GM21576 (cell line): Measurements from ENCODE around the gene GPR171.
"Not testable (repeated sequence)": the region's sequence is repeated elsewhere in the genome, so short reads cannot be mapped to it uniquely, and the experiment has no call there.

Experiments used
- ATAC-seq: cut with Tn5 transposase; IDR thresholded peaks from one replicate; pipeline ENCODE4 v1.9.1; 2021; ENCODE audit warnings: mild to moderate bottlenecking, moderate library complexity; ENCODE audit not compliant: unreplicated experiment

GPR171 gene, protein sequence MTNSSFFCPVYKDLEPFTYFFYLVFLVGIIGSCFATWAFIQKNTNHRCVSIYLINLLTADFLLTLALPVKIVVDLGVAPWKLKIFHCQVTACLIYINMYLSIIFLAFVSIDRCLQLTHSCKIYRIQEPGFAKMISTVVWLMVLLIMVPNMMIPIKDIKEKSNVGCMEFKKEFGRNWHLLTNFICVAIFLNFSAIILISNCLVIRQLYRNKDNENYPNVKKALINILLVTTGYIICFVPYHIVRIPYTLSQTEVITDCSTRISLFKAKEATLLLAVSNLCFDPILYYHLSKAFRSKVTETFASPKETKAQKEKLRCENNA

DNA sequence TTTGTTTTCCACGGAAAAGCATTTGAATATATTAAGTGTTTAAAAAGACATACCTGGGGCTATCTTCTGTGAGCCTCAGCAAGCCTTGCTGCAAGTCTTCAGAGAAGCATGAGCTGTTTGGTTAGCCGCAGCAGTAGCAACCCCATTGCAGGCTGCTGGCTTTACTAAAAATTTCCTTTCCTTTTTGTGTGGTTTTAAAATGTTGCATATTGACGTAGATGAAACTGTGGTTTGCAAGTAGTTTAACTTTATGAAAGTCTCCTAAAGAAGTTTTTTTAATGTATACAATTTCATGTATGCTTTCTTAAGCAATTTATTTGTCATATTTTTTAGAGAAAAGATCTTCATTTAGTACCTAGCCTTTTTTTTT is at the start of gene GPR171:
TSS of gene GPR171 (minus strand) at position 166 of the 370 bp plus-strand sequence. CDS start 3,830 bp downstream, outside the sequence.
- ATAC-seq, result peak; percentile 93

DNA sequence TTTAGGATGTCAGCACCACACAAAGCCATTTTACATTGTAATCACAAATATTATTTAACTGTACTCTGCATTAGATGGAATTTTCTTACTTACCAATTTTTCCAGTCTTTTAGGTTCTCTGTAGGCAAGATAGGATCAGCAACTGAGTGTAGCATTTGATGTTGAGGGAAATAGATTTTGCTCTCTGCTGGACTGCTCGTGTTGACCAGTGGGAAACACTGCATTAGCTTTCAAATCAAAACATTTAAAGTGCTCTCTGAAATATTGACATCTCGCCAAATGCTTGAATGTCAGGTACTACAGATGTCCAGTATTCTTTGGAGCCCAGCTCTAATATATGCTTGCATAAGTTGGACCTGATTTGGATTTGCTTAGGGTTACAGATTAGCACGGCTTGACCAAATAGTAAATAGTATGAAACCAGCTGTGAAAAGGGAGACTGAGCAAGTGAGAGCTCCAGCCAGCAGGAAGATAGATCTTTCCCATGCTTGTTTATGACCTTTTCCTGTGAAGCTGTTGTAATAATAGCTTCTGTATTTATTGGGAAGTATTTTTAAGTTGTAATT is 45.8 kb upstream of the GPR171 start:
- no peak for ATAC-seq

DNA sequence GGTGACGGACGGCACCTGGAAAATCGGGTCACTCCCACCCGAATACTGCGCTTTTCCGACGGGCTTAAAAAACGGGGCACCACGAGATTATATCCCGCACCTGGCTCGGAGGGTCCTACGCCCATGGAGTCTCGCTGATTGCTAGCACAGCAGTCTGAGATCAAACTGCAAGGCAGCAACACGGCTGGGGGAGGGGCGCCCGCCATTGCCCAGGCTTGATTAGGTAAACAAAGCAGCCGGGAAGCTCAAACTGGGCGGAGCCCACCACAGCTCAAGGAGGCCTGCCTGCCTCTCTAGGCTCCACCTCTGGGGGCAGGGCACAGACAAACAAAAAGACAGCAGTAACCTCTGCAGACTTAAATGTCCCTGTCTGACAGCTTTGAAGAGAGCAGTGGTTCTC is 39.0 kb upstream of the GPR171 start:
- not testable (repeated sequence) for ATAC-seq

DNA sequence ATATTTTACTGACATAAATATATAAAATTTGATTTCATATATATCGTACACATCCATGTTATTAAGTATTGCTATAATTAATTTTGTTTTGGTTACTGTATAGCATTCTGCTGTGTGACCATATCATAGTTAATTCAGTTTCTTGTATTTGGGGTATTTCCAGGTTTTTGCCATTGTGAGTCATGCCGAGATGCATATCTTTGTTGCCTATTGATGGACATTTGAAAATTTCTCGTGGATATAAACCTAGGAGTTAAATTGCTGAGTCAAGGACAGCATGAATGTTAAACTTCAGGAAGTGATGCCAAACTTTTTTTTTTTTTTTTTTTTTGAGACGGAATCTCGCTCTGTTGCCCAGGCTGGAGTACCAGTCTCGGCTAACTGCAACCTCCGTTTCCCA is 33.7 kb upstream of the GPR171 start:
- ATAC-seq, result no peak

DNA sequence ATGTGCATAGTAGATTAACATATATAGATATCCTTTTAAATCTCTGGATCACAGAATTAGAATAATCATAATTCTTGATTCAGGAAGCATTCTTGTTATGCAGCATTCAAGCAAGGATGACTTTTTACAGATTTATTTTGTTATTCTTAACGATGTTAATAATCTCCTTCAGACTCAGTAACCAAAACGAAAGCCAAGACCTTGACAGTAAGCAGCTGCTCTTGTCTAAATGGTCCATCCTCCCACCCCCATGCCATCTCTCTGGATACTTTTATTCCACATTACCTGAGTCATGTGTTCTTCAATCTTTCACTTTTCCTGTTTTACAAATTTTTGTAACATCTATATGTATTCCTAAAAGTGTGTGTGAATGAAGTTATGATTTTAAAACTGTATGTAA is 33.3 kb upstream of the GPR171 start:
- ATAC-seq, result no peak

DNA sequence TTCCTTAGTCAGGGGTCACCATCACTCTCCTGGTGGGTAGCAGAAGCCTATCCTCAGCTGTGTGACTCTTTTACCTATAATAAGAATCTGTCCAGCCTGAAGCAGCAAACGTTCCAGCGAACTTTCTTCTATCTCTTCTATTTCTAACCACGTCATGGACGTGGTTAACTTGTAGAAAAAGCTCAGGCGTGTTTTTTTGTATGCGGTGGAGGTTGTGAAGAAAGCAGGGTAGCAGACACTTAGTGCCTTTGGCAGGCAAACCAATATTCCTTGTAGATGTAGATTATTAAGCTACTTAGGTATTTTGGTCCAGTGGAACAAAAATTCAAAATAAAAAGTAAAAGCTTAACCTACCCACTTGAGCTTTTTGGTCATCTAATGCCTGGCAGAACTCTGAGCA is 31.8 kb upstream of the GPR171 start:
- ATAC-seq, result no peak

DNA sequence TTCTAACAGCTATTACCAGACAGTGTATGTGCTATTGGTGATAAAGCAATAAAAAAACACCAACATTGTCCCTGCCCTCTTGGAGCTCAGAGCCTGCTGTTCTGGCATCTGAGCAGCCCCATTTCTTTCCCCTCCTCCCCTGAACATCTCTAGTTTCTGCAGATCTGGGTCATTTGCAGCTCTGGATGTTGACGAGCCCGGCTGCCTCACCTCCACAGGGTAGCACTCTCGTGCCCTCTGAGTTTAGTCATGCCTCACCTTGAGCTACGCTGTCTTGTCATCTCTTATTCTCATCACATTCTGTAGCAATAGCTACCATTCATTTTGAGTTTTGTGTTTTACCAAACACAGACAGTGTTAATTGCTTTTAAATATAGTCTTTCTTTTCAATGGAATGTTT is 30.0 kb upstream of the GPR171 start:
- no peak for ATAC-seq

DNA sequence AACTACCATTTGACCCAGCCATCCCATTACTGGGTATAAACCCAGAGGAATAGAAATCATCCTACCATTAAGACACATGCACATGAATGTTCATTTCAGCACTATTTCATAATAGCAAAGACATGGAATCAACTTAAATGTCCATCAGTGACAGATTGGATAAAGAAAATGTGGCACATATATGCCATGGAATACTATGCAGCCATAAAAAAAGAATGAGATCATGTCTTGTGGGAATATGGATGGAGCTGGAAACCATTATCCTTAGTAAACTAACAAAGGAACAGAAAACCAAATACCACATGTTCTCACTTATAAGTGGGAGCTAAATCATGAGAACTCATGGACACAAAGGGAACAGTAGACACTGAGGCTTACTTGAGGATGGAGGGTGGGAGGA is 29.4 kb upstream of the GPR171 start:
- not testable (repeated sequence) for ATAC-seq

DNA sequence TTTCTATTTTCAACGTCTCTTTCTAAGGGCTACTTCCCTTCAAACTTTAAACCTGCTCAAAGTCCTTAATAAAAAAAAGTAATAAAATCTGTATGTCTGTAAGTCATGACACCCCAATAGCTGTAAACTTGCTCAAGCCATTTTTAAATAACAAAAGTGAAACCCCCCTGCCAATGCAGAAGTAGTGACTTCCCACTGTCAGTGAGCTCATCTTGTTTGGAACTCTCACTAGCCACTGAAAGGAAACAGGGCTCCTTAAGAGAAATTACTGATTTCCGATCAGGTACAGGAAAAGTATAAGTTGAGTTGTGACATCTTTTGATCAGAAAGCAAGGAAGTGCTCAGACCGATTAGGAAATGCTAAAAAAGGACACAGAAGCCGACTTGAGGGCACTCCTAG is 27.6 kb upstream of the GPR171 start:
- ATAC-seq, result no peak

DNA sequence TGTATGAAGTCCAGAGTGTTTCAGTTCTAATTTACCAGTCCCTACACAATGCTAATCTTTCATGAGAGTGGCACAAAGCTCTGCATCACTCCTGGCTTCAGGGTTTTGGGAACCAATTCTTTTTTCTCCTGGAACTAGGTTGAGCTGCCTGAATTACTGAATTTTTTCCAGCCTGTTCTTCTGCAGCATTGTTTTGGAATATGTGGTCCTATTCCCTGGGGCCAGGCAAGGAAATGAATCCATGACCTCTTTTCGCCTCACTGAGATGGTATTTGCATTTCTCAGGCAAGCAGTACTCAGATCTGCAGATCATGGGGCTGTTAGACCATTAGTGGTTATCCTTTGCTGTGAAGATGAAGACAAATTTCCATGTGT is 25.6 kb upstream of the GPR171 start:
- ATAC-seq, result no peak

DNA sequence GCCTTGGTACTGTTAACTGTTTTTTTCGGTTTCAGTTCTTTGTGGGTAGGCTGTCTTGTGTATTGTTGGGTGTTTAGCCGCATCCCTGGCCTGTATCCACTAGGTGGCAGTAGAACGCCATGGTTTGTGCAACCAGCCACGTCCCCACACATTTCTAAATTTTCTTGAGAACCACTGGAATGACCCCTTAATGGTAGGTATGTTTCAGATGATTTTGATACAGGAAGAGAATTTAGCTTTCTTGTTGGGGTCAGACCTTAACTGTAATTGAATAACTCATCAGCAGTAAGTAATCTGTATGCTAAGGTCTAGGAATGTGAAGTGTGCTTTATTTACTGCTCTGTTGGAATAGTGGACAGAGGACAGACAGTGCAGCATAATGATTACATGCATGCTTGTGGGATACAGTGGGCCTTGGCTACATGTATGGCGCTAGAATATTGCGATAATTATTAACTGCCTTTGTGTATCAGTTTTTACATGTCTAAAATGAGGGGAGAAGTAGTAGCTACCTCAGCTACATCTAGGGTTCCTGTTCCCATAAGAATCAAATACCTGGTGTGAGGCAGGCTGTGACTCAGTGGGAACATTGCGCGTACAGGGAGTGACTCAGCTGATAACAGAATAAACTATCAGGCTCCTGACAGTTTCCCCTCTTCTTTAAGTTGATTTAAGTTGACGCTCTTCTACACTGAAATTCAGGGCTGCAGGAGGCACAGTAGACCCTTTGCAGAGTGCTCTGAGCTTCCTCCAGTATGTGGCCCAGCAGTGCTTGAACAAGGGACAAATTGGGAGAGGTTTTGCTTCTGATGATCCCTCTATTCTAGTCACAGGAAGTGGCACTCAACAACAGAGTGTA is 25.0 kb upstream of the GPR171 start:
- peak; percentile 86 for ATAC-seq

DNA sequence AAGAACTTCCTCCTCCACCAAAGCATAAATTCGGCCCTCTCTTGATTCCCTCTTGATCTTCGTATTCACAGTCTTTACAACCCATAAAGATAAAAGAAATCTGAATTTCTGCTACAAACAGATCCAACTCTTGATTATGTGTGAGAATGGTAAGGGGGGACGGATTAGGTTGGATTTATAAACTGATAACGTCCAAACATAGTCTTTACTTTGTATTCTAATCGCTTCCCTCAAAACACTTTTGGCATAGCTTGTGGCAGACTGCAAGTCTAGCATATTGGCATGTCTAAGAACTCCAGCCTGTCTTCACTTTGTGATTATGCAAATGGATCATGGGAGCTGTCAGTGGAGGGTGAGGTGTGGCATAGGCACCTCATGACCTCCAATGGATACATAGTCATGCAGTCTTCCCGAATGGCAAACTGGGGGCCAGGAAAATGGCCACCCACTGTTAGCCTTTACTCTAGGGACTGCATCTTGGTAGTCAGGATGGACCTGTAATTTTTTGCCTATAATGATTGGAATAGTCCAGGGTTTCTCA is 24.3 kb upstream of the GPR171 start:
- ATAC-seq, result no peak

DNA sequence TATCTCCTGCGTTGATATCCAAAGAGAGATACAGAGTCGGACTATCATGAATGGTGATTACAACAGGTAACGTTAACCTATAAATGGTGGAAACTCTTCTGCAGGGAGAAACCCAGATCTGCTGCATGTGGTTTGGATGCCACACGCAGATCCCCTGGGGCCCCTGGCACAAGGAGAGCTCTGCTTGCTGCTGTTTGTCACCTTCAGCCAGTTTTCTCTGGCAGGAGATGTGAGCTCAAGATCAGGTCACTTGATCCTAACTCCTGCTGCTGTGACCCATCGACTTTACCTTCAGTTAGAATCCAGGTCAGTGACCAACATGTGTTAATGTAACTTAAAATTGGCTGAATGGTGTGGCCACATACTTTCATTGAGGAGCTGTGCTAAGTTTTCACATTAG is 23.8 kb upstream of the GPR171 start:
- no peak for ATAC-seq

DNA sequence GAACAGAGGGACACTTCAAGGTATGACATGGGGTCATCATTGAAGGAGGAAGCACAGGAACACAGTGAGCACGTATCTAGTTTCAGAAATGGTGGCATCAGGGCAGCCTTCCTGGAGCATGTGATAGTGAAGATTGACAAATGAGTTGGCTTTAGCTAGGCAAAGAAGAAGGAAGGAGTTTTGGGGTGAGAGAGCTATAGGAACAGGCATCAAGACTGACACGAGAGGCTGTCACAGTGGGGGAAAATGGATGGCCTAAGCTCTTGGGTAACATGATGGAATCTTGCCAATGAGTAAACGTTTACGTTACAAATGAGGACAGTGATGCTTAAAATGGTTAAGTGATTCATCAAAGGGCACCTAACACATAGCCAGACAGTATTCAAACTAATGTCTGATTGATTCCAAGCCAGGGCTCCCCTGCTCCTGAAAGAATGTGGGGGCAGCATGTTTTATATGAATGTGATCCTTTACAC is 23.1 kb upstream of the GPR171 start:
- ATAC-seq, result no peak

DNA sequence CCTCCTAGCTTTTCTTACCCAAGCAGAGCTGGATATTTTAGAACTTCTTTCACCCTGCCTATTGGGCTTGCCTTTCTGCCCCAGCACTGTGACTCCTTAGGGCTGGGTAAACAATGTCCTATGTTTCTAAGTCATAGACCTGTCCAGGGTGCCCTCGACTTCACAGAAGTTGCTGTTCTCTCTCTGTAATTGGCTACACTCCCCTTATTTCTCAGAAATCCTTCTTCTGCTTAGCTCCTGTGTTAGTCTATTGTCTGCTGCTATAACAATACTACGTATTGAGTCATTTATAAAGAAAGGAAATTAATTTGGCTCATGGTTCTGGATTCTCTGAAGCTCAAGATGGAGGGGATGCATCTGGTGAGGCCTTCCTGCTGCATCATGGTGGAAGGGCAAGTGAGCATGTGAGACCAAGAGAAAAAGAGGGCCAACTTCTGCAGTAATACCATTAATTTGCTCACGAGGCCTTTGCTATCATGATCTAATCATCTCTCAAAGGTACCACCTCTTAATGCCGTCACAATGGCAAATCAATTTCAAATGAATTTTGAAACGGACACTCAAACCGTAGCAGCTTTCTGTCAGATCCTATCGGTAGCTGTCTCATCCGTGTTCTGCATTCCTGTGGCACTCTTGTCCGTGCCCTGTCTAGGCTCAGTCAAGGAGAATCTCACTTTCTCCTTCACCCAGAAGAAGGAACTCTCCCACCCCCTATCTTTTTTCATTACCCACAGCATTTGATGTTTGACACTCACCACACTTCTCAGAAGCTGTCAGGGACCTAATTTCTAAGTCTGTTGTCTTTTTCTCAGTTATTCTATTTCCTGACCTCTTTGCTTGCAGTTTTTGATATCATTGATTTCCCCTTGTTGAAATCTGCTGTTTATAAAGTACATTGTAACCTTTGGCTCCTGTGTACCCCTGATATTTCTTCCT is 22.3 kb upstream of the GPR171 start:
- ATAC-seq, result no peak

DNA sequence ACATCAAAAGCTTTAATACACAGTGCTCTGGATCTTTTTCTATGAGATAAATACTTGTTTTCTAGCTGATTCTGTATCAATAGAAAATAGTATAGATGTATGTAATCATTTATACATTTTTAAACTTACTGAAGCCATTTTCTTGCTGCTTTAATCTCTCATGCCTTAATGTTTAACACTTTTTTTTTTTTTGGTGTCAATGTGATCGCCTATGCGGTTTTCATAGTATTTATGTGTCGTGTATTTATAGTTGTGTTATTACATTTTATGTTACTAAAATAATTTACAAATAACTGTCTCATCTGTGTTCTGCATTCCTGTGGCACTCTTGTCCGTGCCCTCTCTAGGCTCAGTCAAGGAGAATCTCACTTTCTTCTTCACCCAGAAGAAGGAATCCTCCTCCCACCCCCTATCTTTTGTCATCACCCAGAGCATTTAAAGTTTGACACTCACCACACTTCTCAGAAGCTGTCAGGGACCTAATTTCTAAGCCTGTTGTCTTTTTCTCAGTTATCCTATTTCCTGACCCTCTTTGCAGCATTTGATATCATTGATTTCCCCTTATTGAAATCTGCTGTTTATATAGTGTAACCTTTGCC is 21.4 kb upstream of the GPR171 start:
- ATAC-seq, result no peak

DNA sequence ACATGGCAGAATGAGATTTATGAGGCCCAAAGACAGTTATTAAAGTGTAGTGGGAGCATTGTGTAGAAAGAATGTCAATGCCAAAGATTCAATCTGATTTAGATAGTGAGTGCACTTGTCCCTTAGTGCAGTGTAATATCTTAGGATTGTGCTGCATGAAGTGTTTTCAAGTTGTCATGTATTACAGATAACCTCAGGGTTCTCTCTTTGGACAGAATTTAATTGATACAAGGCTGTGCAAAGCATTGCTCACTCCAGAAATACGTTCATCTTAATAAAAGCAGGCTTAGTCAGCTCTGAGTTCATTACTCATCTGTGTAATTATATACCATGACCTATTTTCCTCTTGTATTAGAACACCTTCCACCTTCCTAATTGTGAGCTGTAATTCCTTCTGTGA is 16.0 kb upstream of the GPR171 start:
- no peak for ATAC-seq

DNA sequence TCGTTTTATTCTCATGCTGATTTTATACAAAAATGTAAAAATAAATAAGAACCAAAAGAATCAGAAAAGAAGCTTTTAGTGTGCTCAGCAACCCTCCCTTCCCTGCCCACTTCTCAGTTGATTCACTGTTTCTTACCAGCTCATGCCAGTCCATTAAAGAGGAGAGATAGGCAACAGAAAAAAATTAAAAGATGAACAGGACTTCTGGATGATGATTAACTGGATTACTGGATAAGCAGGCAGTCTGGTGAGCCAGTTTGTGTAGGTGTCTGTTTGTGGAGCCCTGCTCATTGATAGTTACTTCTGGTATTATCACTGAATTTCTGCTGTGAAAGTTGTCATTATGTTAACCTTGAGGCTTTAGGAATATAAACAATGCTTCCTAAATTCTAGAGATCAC is 15.1 kb upstream of the GPR171 start:
- no peak for ATAC-seq

DNA sequence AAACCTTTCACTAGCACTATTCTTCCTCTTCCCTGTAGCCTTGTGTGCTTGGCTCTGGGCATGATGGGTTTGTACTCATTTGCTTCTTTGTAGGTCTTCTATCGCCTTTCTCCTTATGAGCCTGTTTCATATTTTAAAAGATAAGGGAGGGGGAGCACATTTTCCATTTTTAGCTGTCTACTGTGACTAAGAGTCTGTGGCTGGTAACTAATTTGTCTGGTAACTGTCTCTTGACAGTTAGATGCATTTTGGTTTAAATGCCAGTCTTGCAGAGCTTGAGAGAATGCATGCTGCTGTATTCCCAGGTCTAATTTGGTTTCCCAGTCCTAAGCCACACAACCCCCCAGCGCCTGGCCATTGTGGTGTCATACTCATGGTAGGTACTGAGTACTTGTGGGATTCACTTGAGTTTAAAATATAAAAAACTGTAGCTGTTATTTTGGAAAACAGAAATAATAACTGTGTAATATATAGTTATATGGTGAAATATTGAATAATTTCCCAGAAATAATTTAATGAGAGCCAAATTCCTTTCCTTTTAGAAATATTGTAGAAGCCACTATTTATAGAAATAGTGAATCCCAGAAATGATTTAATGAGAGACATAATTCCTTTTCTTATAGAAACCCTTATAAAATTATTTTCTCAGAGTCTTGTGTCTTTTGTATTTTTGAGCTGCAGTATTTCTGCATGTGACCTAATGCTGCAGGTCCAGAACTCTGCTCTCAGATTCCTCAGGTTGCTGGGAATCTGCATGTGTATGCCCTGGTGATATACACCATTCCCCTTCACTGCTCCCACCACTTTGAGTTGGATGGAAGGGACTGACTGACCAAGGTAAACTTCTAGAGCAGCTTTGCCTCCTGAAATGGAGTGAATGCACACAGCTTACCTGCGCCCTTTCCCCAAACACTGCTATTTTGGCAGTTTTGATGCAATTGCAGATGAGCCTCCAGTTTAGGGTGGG is 13.9 kb upstream of the GPR171 start:
- ATAC-seq, result no peak
